GM12878 (cell line): ENCODE results near the gene TMSB4X. TPM values are rescaled to one million over a fixed set of nuclear protein-coding genes. Genes with fewer than 3 reads are reported as not detected.

Experiments
- ATF7 ChIP-seq: fragments of 450-650 bp; IDR thresholded peaks from 2 replicates; pipeline ENCODE4 v1.6.1; 2016; ENCODE audit warnings: low read depth, mild to moderate bottlenecking
- CBX3 ChIP-seq: fragments of 200-600 bp; sonication (generic); IDR thresholded peaks from 2 replicates; pipeline ENCODE4 v1.6.1; 2016; ENCODE audit warnings: low read depth, borderline replicate concordance
- CREB1 ChIP-seq: IDR thresholded peaks from 2 replicates; pipeline ENCODE4 v1.6.1; 2012; ENCODE audit warnings: low read depth, mild to moderate bottlenecking, inconsistent platforms
- E2F4 ChIP-seq: IDR thresholded peaks from 2 replicates; pipeline ENCODE4 v1.6.1; 2012; ENCODE audit warnings: low read depth, low read length, improper control_type of control experiment
- E2F8 ChIP-seq: fragments of 450-650 bp; IDR thresholded peaks from 2 replicates; pipeline ENCODE4 v1.6.1; 2018; ENCODE audit warnings: mild to moderate bottlenecking, low read depth, moderate library complexity; ENCODE audit not compliant: partially characterized antibody
- ELK1 ChIP-seq: IDR thresholded peaks from 2 replicates; pipeline ENCODE4 v1.6.1; 2012; ENCODE audit warnings: low read depth, low read length, improper control_type of control experiment
- ETV6 ChIP-seq, 2 experiments: fragments of 450-650 bp in 1 of 2; IDR thresholded peaks in 1 of 2; conservative IDR thresholded peaks in 1 of 2; 2 replicates each; pipeline ENCODE4 v1.6.1; 2014; ENCODE audit warnings: antibody characterized with exemption in 1 of 2, borderline replicate concordance in 1 of 2, low read depth in 1 of 2, mild to moderate bottlenecking in 1 of 2, moderate library complexity in 1 of 2
- GABPA ChIP-seq: IDR thresholded peaks from 2 replicates; pipeline ENCODE4 v1.6.1; 2014; ENCODE audit warnings: antibody characterized with exemption, low read depth, mild to moderate bottlenecking, inconsistent platforms
- HDGF ChIP-seq: fragments of 450-650 bp; IDR thresholded peaks from 2 replicates; pipeline ENCODE4 v1.6.1; 2016; ENCODE audit warnings: antibody characterized with exemption
- IKZF1 ChIP-seq: fragments of 450-650 bp; conservative IDR thresholded peaks from 2 replicates; pipeline ENCODE4 v1.6.1; 2017; ENCODE audit warnings: antibody characterized with exemption, mild to moderate bottlenecking
- IKZF2 ChIP-seq, 2 experiments: fragments of 450-650 bp; IDR thresholded peaks; 2 replicates each; pipeline ENCODE4 v1.6.1; 2017; ENCODE audit warnings: mild to moderate bottlenecking in 2 of 2, moderate library complexity in 2 of 2
- KLF5 ChIP-seq: fragments of 450-650 bp; IDR thresholded peaks from 2 replicates; pipeline ENCODE4 v1.6.1; 2014; ENCODE audit warnings: mild to moderate bottlenecking; ENCODE audit not compliant: partially characterized antibody
- MXI1 ChIP-seq: fragments of 150-350 bp; IDR thresholded peaks from 2 replicates; pipeline ENCODE4 v1.6.1; 2011; ENCODE audit warnings: low read depth, mild to moderate bottlenecking, inconsistent platforms, low read length, improper control_type of control experiment
- NRF1 ChIP-seq: conservative IDR thresholded peaks from 2 replicates; pipeline ENCODE4 v1.6.1; 2011; ENCODE audit warnings: mild to moderate bottlenecking, low read depth, low read length, improper control_type of control experiment
- PAX5 ChIP-seq: IDR thresholded peaks from 2 replicates; pipeline ENCODE4 v1.6.1; 2011; ENCODE audit warnings: low read depth, low read length, borderline replicate concordance
- PKNOX1 ChIP-seq: fragments of 450-650 bp; IDR thresholded peaks from 2 replicates; pipeline ENCODE4 v1.6.1; 2016; ENCODE audit warnings: mild to moderate bottlenecking
- POLR2A ChIP-seq: IDR thresholded peaks from 2 replicates; pipeline ENCODE4 v1.6.1; 2011; ENCODE audit warnings: low read depth, mild to moderate bottlenecking, low read length
- RBBP5 ChIP-seq: fragments of 200-600 bp; sonication (generic); conservative IDR thresholded peaks from 2 replicates; pipeline ENCODE4 v1.6.1; 2016
- SMAD5 ChIP-seq: IDR thresholded peaks from 2 replicates; pipeline ENCODE4 v1.6.1; 2016; ENCODE audit warnings: antibody characterized with exemption, low read depth
- SMC3 ChIP-seq: IDR thresholded peaks from 2 replicates; pipeline ENCODE4 v1.6.1; 2011; ENCODE audit warnings: low read length, improper control_type of control experiment, borderline replicate concordance
- SUZ12 ChIP-seq: fragments of 200-600 bp; sonication (generic); IDR thresholded peaks from one replicate; pipeline ENCODE4 v1.6.1; 2018; ENCODE audit warnings: antibody characterized with exemption, mild to moderate bottlenecking; ENCODE audit not compliant: unreplicated experiment
- WRNIP1 ChIP-seq: IDR thresholded peaks from 2 replicates; pipeline ENCODE4 v1.6.1; 2011; ENCODE audit warnings: low read depth, low read length, improper control_type of control experiment, borderline replicate concordance
- ZNF207 ChIP-seq: fragments of 450-650 bp; IDR thresholded peaks from 2 replicates; pipeline ENCODE4 v1.6.1; 2014; ENCODE audit warnings: antibody characterized with exemption, mild to moderate bottlenecking, borderline replicate concordance
- ZNF384 ChIP-seq: IDR thresholded peaks from 2 replicates; pipeline ENCODE4 v1.6.1; 2012; ENCODE audit warnings: low read depth, mild to moderate bottlenecking, low read length, improper control_type of control experiment, borderline replicate concordance
- polyA plus RNA-seq, 11 experiments: library from polyadenylated mRNA; depleted of rRNA in 4 of 11; unstranded in 6 of 11; stranded (reverse) in 5 of 11; fragments of >200 nt; fragmentation: Nextera tagmentation in 4 of 11; fragmentation: Illumina TruSeq in 1 of 11; extraction: Ambion mirVana in 4 of 11; extraction: Trizol in 1 of 11; gene quantifications; 1 replicate in 1 of 11; 2 replicates in 10 of 11; pipeline versions ENCODE4 v1.2.1 to v1.2.3, GENCODE V29; 2011 to 2016; ENCODE audit warnings: inconsistent platforms in 2 of 11, missing spikeins in 2 of 11, low read depth in 1 of 11
- total RNA-seq, 4 experiments: library from RNA; depleted of rRNA in 3 of 4; stranded (reverse); fragments of >200 nt in 3 of 4; fragmentation: Illumina TruSeq in 1 of 4; extraction: Trizol in 1 of 4; gene quantifications; 2 replicates each; pipeline versions ENCODE4 v1.2.1 to v1.2.3, GENCODE V29; 2013 to 2021

Gene TMSB4X
- total and polyA plus RNA-seq, 10 of the 15 experiments (the other 5 are each of a cell fraction or from before 2014, with no cell fraction given), result 13,924 to 37,234 (median 23,705) TPM

GRCh38 chrX:13000301-13000811, 25.4 kb downstream of the TMSB4X start (continued):
- no peak for TF ChIP-seq ZNF384
- TF ChIP-seq POLR2A, result no peak
- TF ChIP-seq SUZ12, result no peak
- no peak for TF ChIP-seq IKZF1
- 0 out of 2 replicates have a peak, but pooled peaks have one; percentile 22 for TF ChIP-seq MXI1
- peak; percentile 32; the same call in 1 of the 2 replicates for TF ChIP-seq CREB1
- TF ChIP-seq E2F8, result no peak
- TF ChIP-seq ZNF207, result no peak
- TF ChIP-seq CBX3, result no peak
- TF ChIP-seq SMAD5, result no peak
- TF ChIP-seq ATF7, result peak; percentile 72
- TF ChIP-seq IKZF2 (IDR thresholded peaks at IDR 0.05), result no peak
- no peak for TF ChIP-seq RBBP5
- TF ChIP-seq PKNOX1, result peak; percentile 16; the same call in 1 of the 2 replicates
- no peak for TF ChIP-seq ELK1
- TF ChIP-seq HDGF, result no peak
- no peak for TF ChIP-seq E2F4
- peak; percentile 58 for TF ChIP-seq PAX5
- TF ChIP-seq KLF5, result no peak
- peak in 1 of 2 experiments; percentile 94; a peak in 2 of 4 replicates for TF ChIP-seq ETV6 (conservative IDR thresholded peaks at IDR 0.05 in 1 of 2, IDR thresholded peaks at IDR 0.05 in 1 of 2; ENCODE audit: borderline replicate concordance in 1 of 2, low read depth in 1 of 2)
- TF ChIP-seq SMC3, result no peak; the same call in 1 of the 2 replicates
- TF ChIP-seq NRF1, result no peak
- peak; percentile 44; the same call in 1 of the 2 replicates for TF ChIP-seq GABPA
- TF ChIP-seq WRNIP1, result no peak
